ENCODE data around the gene PRDM10. TPM values are rescaled to one million over a fixed set of nuclear protein-coding genes. Genes with fewer than 3 reads are reported as not detected.
A peak's percentile ranks its signal among the peaks of the same experiment; 100 is the strongest.
"Not testable (repeated sequence)": the region's sequence is repeated elsewhere in the genome, so short reads cannot be mapped to it uniquely, and the experiment has no call there.

PRDM10 gene
- total RNA-seq, 1 experiment from 2014 or later, result 9.8 TPM

- H3K27me3 ChIP-seq (ENCODE audit: low read length), result no peaks in the 10 kb centered on the region
- no peaks in the 10 kb centered on the region for H4K20me1 ChIP-seq (ENCODE audit: insufficient read depth, low read depth, low read length)
- no peak overlapping the region for H3K4me2 ChIP-seq (ENCODE audit: low read depth, low read length, poor library complexity, severe bottlenecking)
- H2AFZ ChIP-seq (ENCODE audit: low read length), result no peak overlapping the region
- H3K9me3 ChIP-seq (ENCODE audit: low read length), result no peaks in the 10 kb centered on the region
- no peak overlapping the region for H3K4me3 ChIP-seq (ENCODE audit: low read length)
- H3K9me2 ChIP-seq (replicated peaks; ENCODE audit: insufficient read depth, low read length), result no peaks in the 10 kb centered on the region
- H3K9ac ChIP-seq (ENCODE audit: low read length), result no peak overlapping the region
- H3K79me2 ChIP-seq (ENCODE audit: low read length), result no peaks in the 10 kb centered on the region
- no peak overlapping the region for H3K27ac ChIP-seq (ENCODE audit: low read length)
- H3K36me3 ChIP-seq (ENCODE audit: insufficient read depth, low read length), result peaks cover 6% of the 10 kb centered on the region; the same call in 1 of the 2 replicates
- H3K4me1 ChIP-seq (ENCODE audit: low read length), result no peaks in the 10 kb centered on the region
- DNase-seq, result no peak
These were observed 117.3 kb downstream of the PRDM10 start for GRCh38 chr11:129885381-129885780.

- no peaks in the 10 kb centered on the region for H3K79me2 ChIP-seq (ENCODE audit: low read length)
- no peaks in the 10 kb centered on the region for H3K27me3 ChIP-seq (ENCODE audit: low read length)
These were observed 118.1 kb downstream of the PRDM10 start for GRCh38 chr11:129884581-129884980.

GRCh38 chr11:129881570-129882170 is 121.0 kb downstream of the PRDM10 start:
- H3K4me3 ChIP-seq (ENCODE audit: low read length), result no peak overlapping the region
- H3K4me2 ChIP-seq (ENCODE audit: low read depth, low read length, poor library complexity, severe bottlenecking), result no peak overlapping the region
- no peaks in the 10 kb centered on the region for H4K20me1 ChIP-seq (ENCODE audit: insufficient read depth, low read depth, low read length)
- H3K27me3 ChIP-seq (ENCODE audit: low read length), result no peaks in the 10 kb centered on the region
- no peaks in the 10 kb centered on the region for H3K9me3 ChIP-seq (ENCODE audit: low read length)
- H3K79me2 ChIP-seq (ENCODE audit: low read length), result no peaks in the 10 kb centered on the region
- peaks cover 6% of the 10 kb centered on the region; the same call in 1 of the 2 replicates for H3K36me3 ChIP-seq (ENCODE audit: insufficient read depth, low read length)
- no peak overlapping the region for H2AFZ ChIP-seq (ENCODE audit: low read length)
- no peak overlapping the region for H3K9ac ChIP-seq (ENCODE audit: low read length)
- no peak overlapping the region for H3K27ac ChIP-seq (ENCODE audit: low read length)
- peak; percentile 73 for DNase-seq
- no peaks in the 10 kb centered on the region for H3K4me1 ChIP-seq (ENCODE audit: low read length)
- no peaks in the 10 kb centered on the region for H3K9me2 ChIP-seq (replicated peaks; ENCODE audit: insufficient read depth, low read length)

More at GRCh38 chr11:129884581-129884980, 118.1 kb downstream of the PRDM10 start:
- no peaks in the 10 kb centered on the region for H3K4me1 ChIP-seq (ENCODE audit: low read length)
- H3K4me2 ChIP-seq (ENCODE audit: low read depth, low read length, poor library complexity, severe bottlenecking), result no peak overlapping the region
- H4K20me1 ChIP-seq (ENCODE audit: insufficient read depth, low read depth, low read length), result no peaks in the 10 kb centered on the region
- H3K9me2 ChIP-seq (replicated peaks; ENCODE audit: insufficient read depth, low read length), result no peaks in the 10 kb centered on the region
- H3K9ac ChIP-seq (ENCODE audit: low read length), result no peak overlapping the region
- H2AFZ ChIP-seq (ENCODE audit: low read length), result no peak overlapping the region
- no peak overlapping the region for H3K4me3 ChIP-seq (ENCODE audit: low read length)
- peaks cover 6% of the 10 kb centered on the region; the same call in 1 of the 2 replicates for H3K36me3 ChIP-seq (ENCODE audit: insufficient read depth, low read length)
- no peak for DNase-seq
- H3K27ac ChIP-seq (ENCODE audit: low read length), result no peak overlapping the region
- H3K9me3 ChIP-seq (ENCODE audit: low read length), result no peaks in the 10 kb centered on the region

GRCh38 chr11:129880311-129880710 is 122.3 kb downstream of the PRDM10 start:
- H3K9me2 ChIP-seq (replicated peaks; ENCODE audit: insufficient read depth, low read length), result no peaks in the 10 kb centered on the region
- H2AFZ ChIP-seq (ENCODE audit: low read length), result no peak overlapping the region
- no peaks in the 10 kb centered on the region for H3K79me2 ChIP-seq (ENCODE audit: low read length)
- H3K27ac ChIP-seq (ENCODE audit: low read length), result no peak overlapping the region
- no peaks in the 10 kb centered on the region for H3K4me1 ChIP-seq (ENCODE audit: low read length)
- H3K36me3 ChIP-seq (ENCODE audit: insufficient read depth, low read length), result peaks cover 6% of the 10 kb centered on the region; the same call in 1 of the 2 replicates
- H3K4me2 ChIP-seq (ENCODE audit: low read depth, low read length, poor library complexity, severe bottlenecking), result no peak overlapping the region
- no peak overlapping the region for H3K4me3 ChIP-seq (ENCODE audit: low read length)
- H3K9ac ChIP-seq (ENCODE audit: low read length), result no peak overlapping the region
- no peaks in the 10 kb centered on the region for H3K9me3 ChIP-seq (ENCODE audit: low read length)
- H4K20me1 ChIP-seq (ENCODE audit: insufficient read depth, low read depth, low read length), result no peaks in the 10 kb centered on the region
- H3K27me3 ChIP-seq (ENCODE audit: low read length), result no peaks in the 10 kb centered on the region
- DNase-seq, result no peak

GRCh38 chr11:129871914-129872313 is 130.7 kb downstream of the PRDM10 start:
- Histone ChIP-seq H3K9me3 (ENCODE audit: low read length) (no peaks in the 10 kb centered on the region), H3K79me2 (ENCODE audit: low read length) (no peaks in the 10 kb centered on the region), H2AFZ (ENCODE audit: low read length) (no peak overlapping the region), H3K36me3 (ENCODE audit: insufficient read depth, low read length) (no peaks in the 10 kb centered on the region), H3K9ac (ENCODE audit: low read length) (no peak overlapping the region), H3K4me3 (ENCODE audit: low read length) (no peak overlapping the region), H4K20me1 (ENCODE audit: insufficient read depth, low read depth, low read length) (no peaks in the 10 kb centered on the region), H3K4me1 (ENCODE audit: low read length) (no peaks in the 10 kb centered on the region), H3K9me2 (replicated peaks; ENCODE audit: insufficient read depth, low read length) (no peaks in the 10 kb centered on the region), H3K4me2 (ENCODE audit: low read depth, low read length, poor library complexity, severe bottlenecking) (no peak overlapping the region), H3K27ac (ENCODE audit: low read length) (no peak overlapping the region), H3K27me3 (ENCODE audit: low read length) (no peaks in the 10 kb centered on the region)
- no peak for DNase-seq

GRCh38 chr11:129868626-129869025 is 134.0 kb downstream of the PRDM10 start:
- not testable (repeated sequence) for DNase-seq; H3K9me3 ChIP-seq (ENCODE audit: low read length); H3K79me2 ChIP-seq (ENCODE audit: low read length); H3K27ac ChIP-seq (ENCODE audit: low read length); H2AFZ ChIP-seq (ENCODE audit: low read length); H3K9ac ChIP-seq (ENCODE audit: low read length); H3K4me1 ChIP-seq (ENCODE audit: low read length); H3K27me3 ChIP-seq (ENCODE audit: low read length); H3K4me3 ChIP-seq (ENCODE audit: low read length); H3K4me2 ChIP-seq (ENCODE audit: low read depth, low read length, poor library complexity, severe bottlenecking); H4K20me1 ChIP-seq (ENCODE audit: insufficient read depth, low read depth, low read length); H3K9me2 ChIP-seq (replicated peaks; ENCODE audit: insufficient read depth, low read length); H3K36me3 ChIP-seq (ENCODE audit: insufficient read depth, low read length)

- H3K4me3 ChIP-seq (ENCODE audit: low read length), result no peak overlapping the region
- H3K9ac ChIP-seq (ENCODE audit: low read length), result no peak overlapping the region
- no peaks in the 10 kb centered on the region for H4K20me1 ChIP-seq (ENCODE audit: insufficient read depth, low read depth, low read length)
- no peaks in the 10 kb centered on the region for H3K9me3 ChIP-seq (ENCODE audit: low read length)
- H3K4me1 ChIP-seq (ENCODE audit: low read length), result no peaks in the 10 kb centered on the region
- H3K9me2 ChIP-seq (replicated peaks; ENCODE audit: insufficient read depth, low read length), result no peaks in the 10 kb centered on the region
- H2AFZ ChIP-seq (ENCODE audit: low read length), result no peak overlapping the region
- H3K27ac ChIP-seq (ENCODE audit: low read length), result no peak overlapping the region
- H3K27me3 ChIP-seq (ENCODE audit: low read length), result no peaks in the 10 kb centered on the region
- H3K36me3 ChIP-seq (ENCODE audit: insufficient read depth, low read length), result no peaks in the 10 kb centered on the region
- no peaks in the 10 kb centered on the region for H3K79me2 ChIP-seq (ENCODE audit: low read length)
- H3K4me2 ChIP-seq (ENCODE audit: low read depth, low read length, poor library complexity, severe bottlenecking), result no peak overlapping the region
- no peak for DNase-seq
These were observed 136.3 kb downstream of the PRDM10 start for GRCh38 chr11:129866311-129866710.

GRCh38 chr11:129865701-129866100 is 136.9 kb downstream of the PRDM10 start:
- H3K4me3 ChIP-seq (ENCODE audit: low read length), result no peak overlapping the region
- no peaks in the 10 kb centered on the region for H3K4me1 ChIP-seq (ENCODE audit: low read length)
- H3K4me2 ChIP-seq (ENCODE audit: low read depth, low read length, poor library complexity, severe bottlenecking), result no peak overlapping the region
- no peak for DNase-seq
- no peaks in the 10 kb centered on the region for H3K9me3 ChIP-seq (ENCODE audit: low read length)
- H4K20me1 ChIP-seq (ENCODE audit: insufficient read depth, low read depth, low read length), result no peaks in the 10 kb centered on the region
- no peak overlapping the region for H3K27ac ChIP-seq (ENCODE audit: low read length)
- no peak overlapping the region for H2AFZ ChIP-seq (ENCODE audit: low read length)
- H3K9me2 ChIP-seq (replicated peaks; ENCODE audit: insufficient read depth, low read length), result no peaks in the 10 kb centered on the region
- no peaks in the 10 kb centered on the region for H3K79me2 ChIP-seq (ENCODE audit: low read length)
- H3K36me3 ChIP-seq (ENCODE audit: insufficient read depth, low read length), result no peaks in the 10 kb centered on the region
- H3K27me3 ChIP-seq (ENCODE audit: low read length), result no peaks in the 10 kb centered on the region
- no peak overlapping the region for H3K9ac ChIP-seq (ENCODE audit: low read length)

All from Karpas-422 (cell line).